ENCODE data around the gene HBA2. TPM values are rescaled to one million over a fixed set of nuclear protein-coding genes. Genes with fewer than 3 reads are reported as not detected.

Gene HBA2
- total and polyA plus RNA-seq, 9 of the 15 experiments (the other 6 are each of a cell fraction or from before 2014, with no cell fraction given) = 40.4 to 853 (median 286) TPM

DNA sequence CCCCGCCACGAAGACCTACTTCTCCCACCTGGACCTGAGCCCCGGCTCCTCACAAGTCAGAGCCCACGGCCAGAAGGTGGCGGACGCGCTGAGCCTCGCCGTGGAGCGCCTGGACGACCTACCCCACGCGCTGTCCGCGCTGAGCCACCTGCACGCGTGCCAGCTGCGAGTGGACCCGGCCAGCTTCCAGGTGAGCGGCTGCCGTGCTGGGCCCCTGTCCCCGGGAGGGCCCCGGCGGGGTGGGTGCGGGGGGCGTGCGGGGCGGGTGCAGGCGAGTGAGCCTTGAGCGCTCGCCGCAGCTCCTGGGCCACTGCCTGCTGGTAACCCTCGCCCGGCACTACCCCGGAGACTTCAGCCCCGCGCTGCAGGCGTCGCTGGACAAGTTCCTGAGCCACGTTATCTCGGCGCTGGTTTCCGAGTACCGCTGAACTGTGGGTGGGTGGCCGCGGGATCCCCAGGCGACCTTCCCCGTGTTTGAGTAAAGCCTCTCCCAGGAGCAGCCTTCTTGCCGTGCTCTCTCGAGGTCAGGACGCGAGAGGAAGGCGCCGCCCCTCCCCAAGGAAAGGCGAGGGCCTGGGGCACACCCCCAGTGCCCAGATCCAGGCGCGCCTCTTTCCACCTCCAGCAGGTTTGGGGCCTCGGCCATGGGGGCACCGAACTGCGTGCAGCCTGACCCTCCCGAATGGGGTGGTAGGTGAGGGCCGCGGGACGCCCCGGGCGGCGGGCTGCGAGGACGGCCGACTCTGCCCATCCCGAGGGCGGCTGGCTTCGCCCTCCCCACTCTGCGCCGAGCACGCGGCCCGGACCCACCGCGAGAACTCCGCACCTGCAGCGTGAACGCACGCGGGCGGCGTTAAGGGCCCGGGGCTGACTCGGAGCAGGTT lies 8.2 kb downstream of the HBA2 start (continued):
- TF ChIP-seq ZNF75A (CRISPR knock-in tag; IDR thresholded peaks at IDR 0.05) (no peak), MCM2 (IDR thresholded peaks at IDR 0.05; ENCODE audit: low read depth) (no peak), STAT5A (IDR thresholded peaks at IDR 0.05; ENCODE audit: borderline replicate concordance, low read length) (no peak), EP300 (IDR thresholded peaks at IDR 0.05; ENCODE audit: low read length) (no peak), LCOR (CRISPR knock-in tag; IDR thresholded peaks at IDR 0.05) (peak; percentile 98), ZNF3 (CRISPR knock-in tag; IDR thresholded peaks at IDR 0.05) (no peak), MCM5 (IDR thresholded peaks at IDR 0.05; ENCODE audit: low read depth) (no peak), ZZZ3 (IDR thresholded peaks at IDR 0.05) (no peak), KAT8 (IDR thresholded peaks at IDR 0.05; ENCODE audit: low read depth) (no peak), HDGF (IDR thresholded peaks at IDR 0.05) (no peak), SMARCA4 (IDR thresholded peaks at IDR 0.05) (no peak; the same call in 1 of the 2 replicates), CBFA2T2 (conservative IDR thresholded peaks at IDR 0.05) (no peak), ZKSCAN8 (CRISPR knock-in tag; IDR thresholded peaks at IDR 0.05) (no peak)
- TF ChIP-seq, protein P1, sequence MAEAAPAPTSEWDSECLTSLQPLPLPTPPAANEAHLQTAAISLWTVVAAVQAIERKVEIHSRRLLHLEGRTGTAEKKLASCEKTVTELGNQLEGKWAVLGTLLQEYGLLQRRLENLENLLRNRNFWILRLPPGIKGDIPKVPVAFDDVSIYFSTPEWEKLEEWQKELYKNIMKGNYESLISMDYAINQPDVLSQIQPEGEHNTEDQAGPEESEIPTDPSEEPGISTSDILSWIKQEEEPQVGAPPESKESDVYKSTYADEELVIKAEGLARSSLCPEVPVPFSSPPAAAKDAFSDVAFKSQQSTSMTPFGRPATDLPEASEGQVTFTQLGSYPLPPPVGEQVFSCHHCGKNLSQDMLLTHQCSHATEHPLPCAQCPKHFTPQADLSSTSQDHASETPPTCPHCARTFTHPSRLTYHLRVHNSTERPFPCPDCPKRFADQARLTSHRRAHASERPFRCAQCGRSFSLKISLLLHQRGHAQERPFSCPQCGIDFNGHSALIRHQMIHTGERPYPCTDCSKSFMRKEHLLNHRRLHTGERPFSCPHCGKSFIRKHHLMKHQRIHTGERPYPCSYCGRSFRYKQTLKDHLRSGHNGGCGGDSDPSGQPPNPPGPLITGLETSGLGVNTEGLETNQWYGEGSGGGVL (CRISPR knock-in tag; IDR thresholded peaks at IDR 0.05) = no peak
- TF ChIP-seq, protein P2, sequence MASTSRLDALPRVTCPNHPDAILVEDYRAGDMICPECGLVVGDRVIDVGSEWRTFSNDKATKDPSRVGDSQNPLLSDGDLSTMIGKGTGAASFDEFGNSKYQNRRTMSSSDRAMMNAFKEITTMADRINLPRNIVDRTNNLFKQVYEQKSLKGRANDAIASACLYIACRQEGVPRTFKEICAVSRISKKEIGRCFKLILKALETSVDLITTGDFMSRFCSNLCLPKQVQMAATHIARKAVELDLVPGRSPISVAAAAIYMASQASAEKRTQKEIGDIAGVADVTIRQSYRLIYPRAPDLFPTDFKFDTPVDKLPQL (IDR thresholded peaks at IDR 0.05; ENCODE audit: extremely low read depth, insufficient read length) = no peak
- TF ChIP-seq, protein P3, sequence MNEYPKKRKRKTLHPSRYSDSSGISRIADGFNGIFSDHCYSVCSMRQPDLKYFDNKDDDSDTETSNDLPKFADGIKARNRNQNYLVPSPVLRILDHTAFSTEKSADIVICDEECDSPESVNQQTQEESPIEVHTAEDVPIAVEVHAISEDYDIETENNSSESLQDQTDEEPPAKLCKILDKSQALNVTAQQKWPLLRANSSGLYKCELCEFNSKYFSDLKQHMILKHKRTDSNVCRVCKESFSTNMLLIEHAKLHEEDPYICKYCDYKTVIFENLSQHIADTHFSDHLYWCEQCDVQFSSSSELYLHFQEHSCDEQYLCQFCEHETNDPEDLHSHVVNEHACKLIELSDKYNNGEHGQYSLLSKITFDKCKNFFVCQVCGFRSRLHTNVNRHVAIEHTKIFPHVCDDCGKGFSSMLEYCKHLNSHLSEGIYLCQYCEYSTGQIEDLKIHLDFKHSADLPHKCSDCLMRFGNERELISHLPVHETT (CRISPR knock-in tag; conservative IDR thresholded peaks at IDR 0.05 in 1 of 2, IDR thresholded peaks at IDR 0.05 in 1 of 2) = peak in 1 of 2 experiments; percentile 53; a peak in 1 of 4 replicates
- TF ChIP-seq, protein P4, sequence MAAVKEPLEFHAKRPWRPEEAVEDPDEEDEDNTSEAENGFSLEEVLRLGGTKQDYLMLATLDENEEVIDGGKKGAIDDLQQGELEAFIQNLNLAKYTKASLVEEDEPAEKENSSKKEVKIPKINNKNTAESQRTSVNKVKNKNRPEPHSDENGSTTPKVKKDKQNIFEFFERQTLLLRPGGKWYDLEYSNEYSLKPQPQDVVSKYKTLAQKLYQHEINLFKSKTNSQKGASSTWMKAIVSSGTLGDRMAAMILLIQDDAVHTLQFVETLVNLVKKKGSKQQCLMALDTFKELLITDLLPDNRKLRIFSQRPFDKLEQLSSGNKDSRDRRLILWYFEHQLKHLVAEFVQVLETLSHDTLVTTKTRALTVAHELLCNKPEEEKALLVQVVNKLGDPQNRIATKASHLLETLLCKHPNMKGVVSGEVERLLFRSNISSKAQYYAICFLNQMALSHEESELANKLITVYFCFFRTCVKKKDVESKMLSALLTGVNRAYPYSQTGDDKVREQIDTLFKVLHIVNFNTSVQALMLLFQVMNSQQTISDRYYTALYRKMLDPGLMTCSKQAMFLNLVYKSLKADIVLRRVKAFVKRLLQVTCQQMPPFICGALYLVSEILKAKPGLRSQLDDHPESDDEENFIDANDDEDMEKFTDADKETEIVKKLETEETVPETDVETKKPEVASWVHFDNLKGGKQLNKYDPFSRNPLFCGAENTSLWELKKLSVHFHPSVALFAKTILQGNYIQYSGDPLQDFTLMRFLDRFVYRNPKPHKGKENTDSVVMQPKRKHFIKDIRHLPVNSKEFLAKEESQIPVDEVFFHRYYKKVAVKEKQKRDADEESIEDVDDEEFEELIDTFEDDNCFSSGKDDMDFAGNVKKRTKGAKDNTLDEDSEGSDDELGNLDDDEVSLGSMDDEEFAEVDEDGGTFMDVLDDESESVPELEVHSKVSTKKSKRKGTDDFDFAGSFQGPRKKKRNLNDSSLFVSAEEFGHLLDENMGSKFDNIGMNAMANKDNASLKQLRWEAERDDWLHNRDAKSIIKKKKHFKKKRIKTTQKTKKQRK (IDR thresholded peaks at IDR 0.05; ENCODE audit: borderline replicate concordance, low read depth, low read length) = no peak
- TF ChIP-seq, protein P5, sequence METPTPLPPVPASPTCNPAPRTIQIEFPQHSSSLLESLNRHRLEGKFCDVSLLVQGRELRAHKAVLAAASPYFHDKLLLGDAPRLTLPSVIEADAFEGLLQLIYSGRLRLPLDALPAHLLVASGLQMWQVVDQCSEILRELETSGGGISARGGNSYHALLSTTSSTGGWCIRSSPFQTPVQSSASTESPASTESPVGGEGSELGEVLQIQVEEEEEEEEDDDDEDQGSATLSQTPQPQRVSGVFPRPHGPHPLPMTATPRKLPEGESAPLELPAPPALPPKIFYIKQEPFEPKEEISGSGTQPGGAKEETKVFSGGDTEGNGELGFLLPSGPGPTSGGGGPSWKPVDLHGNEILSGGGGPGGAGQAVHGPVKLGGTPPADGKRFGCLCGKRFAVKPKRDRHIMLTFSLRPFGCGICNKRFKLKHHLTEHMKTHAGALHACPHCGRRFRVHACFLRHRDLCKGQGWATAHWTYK (CRISPR knock-in tag; IDR thresholded peaks at IDR 0.05) = peak; percentile 83; the same call in 1 of the 2 replicates
